ENCODE results near the gene FBXL17. TPM values are rescaled to one million over a fixed set of nuclear protein-coding genes. Genes with fewer than 3 reads are reported as not detected.

Gene FBXL17
- total and polyA plus RNA-seq, 4 donors = 30.0 to 58.0 (median 40.3) TPM

DNA sequence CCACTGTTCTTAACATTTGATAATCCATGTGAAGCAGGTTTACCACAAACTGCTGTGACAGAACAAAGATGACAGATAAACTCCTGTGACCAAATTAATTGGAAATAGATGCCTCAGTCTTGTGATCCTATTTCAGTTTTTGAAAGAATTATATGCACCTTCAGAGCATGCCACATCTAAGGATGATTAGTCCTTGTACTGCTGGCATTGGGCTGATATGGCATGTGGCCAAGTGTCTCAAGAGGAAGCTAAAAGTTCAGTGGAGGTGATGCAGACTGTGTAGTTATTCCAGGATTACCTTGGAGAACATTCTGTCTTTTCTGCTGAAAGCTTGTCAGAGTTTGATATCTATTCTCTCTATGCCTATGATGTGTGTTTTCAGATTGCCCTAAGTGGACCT is 396.8 kb downstream of the FBXL17 start:
- Histone ChIP-seq H3K27me3 (ENCODE audit: control insufficient read depth, insufficient read depth, low read length) (no peaks in the 10 kb centered on the region), H3K36me3 (ENCODE audit: control insufficient read depth, insufficient read depth, low read length) (no peaks in the 10 kb centered on the region), H3K27ac (ENCODE audit: low read depth, low read length) (no peak overlapping the region), H3K4me3 (ENCODE audit: low read depth, low read length) (no peak overlapping the region), H3K4me1 (ENCODE audit: control insufficient read depth, insufficient read depth, low read length) (no peaks in the 10 kb centered on the region), H3K9me3 (ENCODE audit: control insufficient read depth, insufficient read depth, low read length) (no peaks in the 10 kb centered on the region)
- peak in 1 of 6 donors; percentile 43 for DNase-seq (ENCODE audit: low read depth in 4 of 6, low spot score in 6 of 6)

DNA sequence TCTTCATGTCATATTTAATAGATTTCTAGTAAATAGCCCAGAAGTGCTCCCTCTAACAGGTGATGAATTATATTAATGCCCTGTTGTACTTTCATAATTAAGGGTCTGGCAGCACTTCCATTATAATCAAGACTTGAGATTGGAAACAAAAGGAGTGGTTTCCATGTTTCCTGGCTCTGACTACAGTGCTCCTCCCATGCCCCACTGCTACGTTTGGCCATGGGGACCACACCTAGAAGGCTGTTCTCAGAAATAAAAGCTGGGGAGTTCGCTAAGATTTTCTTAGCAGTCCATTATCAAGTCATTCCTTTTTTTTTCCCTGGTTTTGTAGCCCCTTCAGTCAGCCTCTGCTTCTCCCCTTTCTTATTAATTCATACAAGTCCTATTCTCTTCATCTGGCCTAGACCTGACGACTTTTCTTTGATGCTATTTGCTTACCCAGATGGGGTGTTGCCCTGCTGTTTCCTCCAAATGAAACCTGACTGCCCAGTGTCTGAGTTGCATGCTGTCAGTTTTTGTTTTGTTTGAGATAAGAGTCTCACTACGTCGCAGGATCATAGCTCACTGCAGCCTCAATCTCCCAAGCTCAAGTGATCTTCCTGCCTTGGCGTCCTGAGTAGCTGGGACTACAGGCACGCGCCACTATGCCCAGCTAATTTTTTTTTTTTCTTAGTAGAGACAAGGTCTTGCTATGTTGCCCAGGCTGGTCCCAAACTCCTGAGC is 399.0 kb downstream of the FBXL17 start:
- Histone ChIP-seq H3K36me3 (ENCODE audit: control insufficient read depth, insufficient read depth, low read length) (no peaks in the 10 kb centered on the region), H3K4me3 (ENCODE audit: low read depth, low read length) (no peak overlapping the region), H3K9me3 (ENCODE audit: control insufficient read depth, insufficient read depth, low read length) (no peaks in the 10 kb centered on the region), H3K27me3 (ENCODE audit: control insufficient read depth, insufficient read depth, low read length) (no peaks in the 10 kb centered on the region), H3K27ac (ENCODE audit: low read depth, low read length) (no peak overlapping the region), H3K4me1 (ENCODE audit: control insufficient read depth, insufficient read depth, low read length) (no peaks in the 10 kb centered on the region)
- WGBS (ENCODE audit: insufficient coverage) = 95% methylated on average over 6 of the region's 8 CpGs
- DNase-seq (ENCODE audit: low read depth in 4 of 6, low spot score in 6 of 6) = no peak

DNA sequence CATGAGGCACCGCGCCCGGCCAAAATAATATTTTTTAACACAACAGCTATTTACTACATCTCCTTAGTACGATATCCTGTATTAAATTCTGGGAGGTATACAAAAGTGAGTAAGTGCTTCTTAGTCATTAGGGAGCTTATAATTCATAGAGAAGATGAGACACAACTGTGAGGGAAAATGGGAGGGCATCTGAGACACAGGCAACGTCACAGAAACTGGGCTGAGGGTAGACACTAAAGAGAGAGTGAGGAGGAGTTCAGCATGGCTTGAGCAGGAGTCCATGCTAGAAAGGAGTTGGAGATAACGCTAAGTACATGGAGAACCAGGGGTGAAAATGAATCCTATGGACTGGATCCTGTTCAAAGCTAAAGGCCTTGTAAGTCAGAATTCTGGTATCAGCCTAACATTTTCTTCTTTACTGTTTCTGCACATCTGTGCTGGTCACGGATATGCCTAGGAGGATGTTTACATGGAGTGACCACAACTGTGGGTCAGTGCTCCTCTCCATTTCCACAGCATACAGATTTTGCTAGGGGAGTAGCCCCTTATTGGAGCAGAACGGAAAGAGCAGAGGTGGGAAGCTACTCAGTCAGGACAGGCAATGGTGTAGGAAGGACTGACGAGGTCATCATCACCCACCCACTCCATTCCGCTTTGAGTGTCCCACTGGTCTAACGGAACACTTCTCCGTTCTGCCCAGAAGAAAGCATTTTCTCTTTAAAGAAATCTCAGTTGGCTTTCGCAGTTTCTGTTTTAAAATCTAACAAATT is 400.8 kb downstream of the FBXL17 start:
- no peak for DNase-seq (ENCODE audit: low read depth in 4 of 6, low spot score in 6 of 6)

DNA sequence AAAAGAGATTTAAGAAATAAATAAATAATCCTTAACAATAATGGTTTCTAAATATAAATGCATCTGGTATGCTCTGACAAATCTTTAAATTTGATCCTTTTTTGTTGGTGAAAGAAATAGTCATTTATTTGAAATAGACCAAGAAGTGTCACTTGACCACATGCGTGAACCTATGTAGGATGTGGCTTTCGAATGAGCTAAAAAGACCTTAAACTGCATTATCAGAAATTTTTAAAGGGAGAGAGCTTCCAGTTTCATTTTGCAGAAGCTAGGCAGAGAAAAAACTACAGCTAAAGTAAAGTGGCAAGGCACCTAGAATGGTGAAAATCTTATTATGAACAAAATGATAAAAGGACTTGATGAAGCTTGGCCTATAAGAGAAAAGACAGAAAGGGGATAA is 402.0 kb downstream of the FBXL17 start:
- Histone ChIP-seq H3K27me3 (ENCODE audit: control insufficient read depth, insufficient read depth, low read length) (no peaks in the 10 kb centered on the region), H3K4me3 (ENCODE audit: low read depth, low read length) (no peak overlapping the region), H3K36me3 (ENCODE audit: control insufficient read depth, insufficient read depth, low read length) (no peaks in the 10 kb centered on the region), H3K4me1 (ENCODE audit: control insufficient read depth, insufficient read depth, low read length) (no peaks in the 10 kb centered on the region), H3K9me3 (ENCODE audit: control insufficient read depth, insufficient read depth, low read length) (no peaks in the 10 kb centered on the region), H3K27ac (ENCODE audit: low read depth, low read length) (no peak overlapping the region)
- DNase-seq (ENCODE audit: low read depth in 4 of 6, low spot score in 6 of 6) = no peak
- WGBS (ENCODE audit: insufficient coverage) = no CpG with 5 or more reads among the region's 2 CpGs

More for the DNA sequence above, 400.8 kb downstream of the FBXL17 start:
- Histone ChIP-seq H3K4me3 (ENCODE audit: low read depth, low read length) (no peak overlapping the region), H3K4me1 (ENCODE audit: control insufficient read depth, insufficient read depth, low read length) (no peaks in the 10 kb centered on the region), H3K27ac (ENCODE audit: low read depth, low read length) (no peak overlapping the region), H3K36me3 (ENCODE audit: control insufficient read depth, insufficient read depth, low read length) (no peaks in the 10 kb centered on the region), H3K9me3 (ENCODE audit: control insufficient read depth, insufficient read depth, low read length) (no peaks in the 10 kb centered on the region), H3K27me3 (ENCODE audit: control insufficient read depth, insufficient read depth, low read length) (no peaks in the 10 kb centered on the region)
- over 99% methylated on average over 6 of the region's 13 CpGs for WGBS (ENCODE audit: insufficient coverage)

DNA sequence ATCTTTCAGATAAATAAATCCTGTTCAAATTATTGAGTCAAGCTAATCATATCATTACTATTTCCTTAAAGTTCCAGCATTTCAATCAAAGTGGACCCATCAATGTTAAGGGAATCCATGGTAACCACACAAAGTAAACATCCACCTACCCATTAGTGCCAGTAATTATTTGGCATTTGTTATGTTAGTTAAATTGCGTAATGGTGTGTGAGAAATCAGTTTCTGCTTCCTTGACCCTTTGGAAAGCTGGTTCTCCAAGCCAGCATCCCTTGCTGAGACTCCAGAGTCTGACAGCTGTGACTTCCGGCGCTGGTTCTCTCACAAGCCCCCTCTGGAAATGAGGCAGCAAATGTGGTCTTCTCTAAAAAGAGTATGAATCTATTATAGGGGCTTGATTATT is 402.6 kb downstream of the FBXL17 start:
- H3K27me3 ChIP-seq (ENCODE audit: control insufficient read depth, insufficient read depth, low read length) = no peaks in the 10 kb centered on the region
- H3K36me3 ChIP-seq (ENCODE audit: control insufficient read depth, insufficient read depth, low read length) = no peaks in the 10 kb centered on the region
- H3K4me1 ChIP-seq (ENCODE audit: control insufficient read depth, insufficient read depth, low read length) = no peaks in the 10 kb centered on the region
- H3K9me3 ChIP-seq (ENCODE audit: control insufficient read depth, insufficient read depth, low read length) = no peaks in the 10 kb centered on the region
- DNase-seq (ENCODE audit: low read depth in 4 of 6, low spot score in 6 of 6) = peak in 1 of 6 donors; percentile 15
- no peak overlapping the region for H3K4me3 ChIP-seq (ENCODE audit: low read depth, low read length)
- WGBS (ENCODE audit: insufficient coverage) = 50% methylated on average over 2 of the region's 3 CpGs
- no peak overlapping the region for H3K27ac ChIP-seq (ENCODE audit: low read depth, low read length)

DNA sequence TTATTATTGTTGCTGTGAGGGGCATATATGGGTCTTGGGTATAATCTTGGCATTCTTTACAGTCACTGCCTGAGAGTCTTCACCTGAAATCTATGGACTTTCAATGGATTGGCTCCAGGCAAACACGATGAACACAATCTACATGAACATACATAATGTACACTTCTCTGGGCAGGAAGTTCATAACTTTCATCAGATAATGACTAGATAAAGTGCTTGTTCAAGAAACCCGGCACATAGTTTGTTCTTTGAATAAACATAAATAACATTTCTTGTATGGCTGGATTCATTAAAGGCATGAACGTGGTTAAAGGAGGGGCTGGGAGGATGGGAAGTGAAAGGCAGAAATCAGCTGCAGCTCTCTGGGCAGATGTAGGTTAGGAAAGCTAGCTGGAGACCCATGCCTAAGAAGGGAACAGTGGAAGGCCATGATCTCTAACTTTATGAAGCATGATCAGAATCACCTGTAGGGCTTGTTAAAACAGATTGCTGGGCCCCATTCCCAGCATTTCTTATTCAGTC is 404.3 kb downstream of the FBXL17 start:
- Histone ChIP-seq H3K4me3 (ENCODE audit: low read depth, low read length) (no peak overlapping the region), H3K27me3 (ENCODE audit: control insufficient read depth, insufficient read depth, low read length) (no peaks in the 10 kb centered on the region), H3K27ac (ENCODE audit: low read depth, low read length) (no peak overlapping the region), H3K9me3 (ENCODE audit: control insufficient read depth, insufficient read depth, low read length) (no peaks in the 10 kb centered on the region), H3K4me1 (ENCODE audit: control insufficient read depth, insufficient read depth, low read length) (no peaks in the 10 kb centered on the region), H3K36me3 (ENCODE audit: control insufficient read depth, insufficient read depth, low read length) (no peaks in the 10 kb centered on the region)
- no peak for DNase-seq (ENCODE audit: low read depth in 4 of 6, low spot score in 6 of 6)
- WGBS (ENCODE audit: insufficient coverage) = 71% methylated on average over 1 of the region's 3 CpGs

DNA sequence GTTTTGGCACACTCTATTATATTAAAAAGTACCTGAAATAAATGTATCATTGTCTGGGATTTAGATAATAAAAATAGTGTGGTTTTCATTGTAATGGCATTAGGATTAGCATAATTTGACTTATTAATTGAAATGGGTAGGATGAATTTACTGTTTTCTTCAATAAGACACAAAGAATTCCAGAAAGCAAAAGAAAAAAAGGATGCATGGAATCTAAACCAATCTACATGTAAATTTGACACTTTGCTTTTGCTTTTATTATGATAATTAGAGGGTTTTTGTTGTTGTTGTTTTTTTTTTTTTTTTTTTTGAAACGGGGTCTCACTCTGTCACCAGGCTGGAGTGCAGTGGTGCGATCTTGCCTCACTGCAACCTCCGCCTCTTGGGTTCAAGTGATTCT is 406.3 kb downstream of the FBXL17 start:
- no peak overlapping the region for H3K27ac ChIP-seq (ENCODE audit: low read depth, low read length)
- no peak overlapping the region for H3K4me3 ChIP-seq (ENCODE audit: low read depth, low read length)
- no peak for DNase-seq (ENCODE audit: low read depth in 4 of 6, low spot score in 6 of 6)
- no peaks in the 10 kb centered on the region for H3K9me3 ChIP-seq (ENCODE audit: control insufficient read depth, insufficient read depth, low read length)
- no peaks in the 10 kb centered on the region for H3K36me3 ChIP-seq (ENCODE audit: control insufficient read depth, insufficient read depth, low read length)
- H3K27me3 ChIP-seq (ENCODE audit: control insufficient read depth, insufficient read depth, low read length) = no peaks in the 10 kb centered on the region
- 80% methylated on average over 3 of the region's 3 CpGs for WGBS (ENCODE audit: insufficient coverage)
- no peaks in the 10 kb centered on the region for H3K4me1 ChIP-seq (ENCODE audit: control insufficient read depth, insufficient read depth, low read length)

DNA sequence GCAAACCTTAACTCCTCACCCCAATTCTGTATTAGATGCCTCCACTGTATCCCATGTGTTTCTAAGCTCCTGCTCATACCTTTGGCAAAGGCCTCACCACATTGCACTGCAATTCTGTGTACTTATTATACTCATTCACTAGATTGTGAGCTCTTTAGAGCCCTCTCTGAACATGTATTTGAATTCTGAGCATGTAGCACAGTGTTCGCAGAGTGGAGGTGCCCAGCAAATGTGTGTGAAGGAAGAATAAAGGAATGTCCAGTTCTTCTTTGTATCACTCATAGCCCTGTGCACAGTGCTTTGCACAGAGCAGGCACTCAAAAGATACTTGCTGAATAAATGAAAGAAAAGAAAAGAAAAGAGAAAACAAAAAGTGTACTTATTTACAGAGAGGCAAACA is 410.1 kb downstream of the FBXL17 start:
- DNase-seq (ENCODE audit: low read depth in 4 of 6, low spot score in 6 of 6) = peak in 5 of 6 donors; percentile 7 to 73 (median 11)
- Histone ChIP-seq H3K4me3 (ENCODE audit: low read depth, low read length) (no peak overlapping the region), H3K9me3 (ENCODE audit: control insufficient read depth, insufficient read depth, low read length) (no peaks in the 10 kb centered on the region), H3K27ac (ENCODE audit: low read depth, low read length) (no peak overlapping the region), H3K36me3 (ENCODE audit: control insufficient read depth, insufficient read depth, low read length) (no peaks in the 10 kb centered on the region), H3K4me1 (ENCODE audit: control insufficient read depth, insufficient read depth, low read length) (no peaks in the 10 kb centered on the region), H3K27me3 (ENCODE audit: control insufficient read depth, insufficient read depth, low read length) (no peaks in the 10 kb centered on the region)
- 40% methylated on average over 1 of the region's 1 CpG for WGBS (ENCODE audit: insufficient coverage)

DNA sequence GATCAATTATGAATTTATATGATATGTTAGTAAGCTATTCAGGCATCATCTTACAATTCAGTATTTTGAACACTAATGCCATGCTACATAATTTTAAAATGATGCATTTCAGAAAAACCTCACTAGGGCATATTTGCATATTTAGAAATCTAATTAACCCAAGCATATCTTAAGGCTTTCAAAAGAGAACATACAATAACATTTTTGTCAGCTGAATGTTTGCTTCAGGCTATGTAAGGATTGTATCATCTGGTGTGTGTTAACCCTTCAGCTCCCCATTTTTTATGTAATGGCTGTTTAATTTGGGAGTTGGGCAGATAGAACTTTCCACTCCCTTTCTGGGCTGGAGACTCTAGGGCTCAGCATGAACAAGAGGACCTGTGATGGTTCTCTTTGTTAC is 412.1 kb downstream of the FBXL17 start:
- peak in 1 of 6 donors; percentile 41 for DNase-seq (ENCODE audit: low read depth in 4 of 6, low spot score in 6 of 6)
- Histone ChIP-seq H3K27me3 (ENCODE audit: control insufficient read depth, insufficient read depth, low read length) (no peaks in the 10 kb centered on the region), H3K4me1 (ENCODE audit: control insufficient read depth, insufficient read depth, low read length) (no peaks in the 10 kb centered on the region), H3K27ac (ENCODE audit: low read depth, low read length) (no peak overlapping the region), H3K36me3 (ENCODE audit: control insufficient read depth, insufficient read depth, low read length) (no peaks in the 10 kb centered on the region), H3K9me3 (ENCODE audit: control insufficient read depth, insufficient read depth, low read length) (no peaks in the 10 kb centered on the region), H3K4me3 (ENCODE audit: low read depth, low read length) (no peak overlapping the region)

DNA sequence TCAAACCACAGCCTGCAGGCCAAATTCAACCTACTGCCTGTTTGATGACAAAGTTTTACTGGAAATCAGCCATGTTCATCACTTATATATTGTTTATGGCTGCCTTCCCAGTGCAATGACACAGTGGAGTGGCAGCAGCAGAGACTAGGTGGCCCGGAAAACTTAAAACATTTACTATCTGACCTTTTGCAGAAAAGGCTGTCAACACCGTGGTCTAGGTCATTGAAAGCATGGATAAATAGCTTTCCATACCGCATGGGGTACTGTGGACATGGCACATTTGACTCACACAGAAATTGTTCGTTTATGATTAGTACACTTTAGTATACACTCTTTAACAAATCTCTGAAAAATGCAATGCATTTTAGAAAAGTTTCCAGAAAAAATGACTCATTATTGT is 412.9 kb downstream of the FBXL17 start:
- Histone ChIP-seq H3K4me1 (ENCODE audit: control insufficient read depth, insufficient read depth, low read length) (no peaks in the 10 kb centered on the region), H3K27me3 (ENCODE audit: control insufficient read depth, insufficient read depth, low read length) (no peaks in the 10 kb centered on the region), H3K36me3 (ENCODE audit: control insufficient read depth, insufficient read depth, low read length) (no peaks in the 10 kb centered on the region), H3K9me3 (ENCODE audit: control insufficient read depth, insufficient read depth, low read length) (no peaks in the 10 kb centered on the region), H3K4me3 (ENCODE audit: low read depth, low read length) (no peak overlapping the region), H3K27ac (ENCODE audit: low read depth, low read length) (no peak overlapping the region)
- 80% methylated on average over 1 of the region's 4 CpGs for WGBS (ENCODE audit: insufficient coverage)
- no peak for DNase-seq (ENCODE audit: low read depth in 4 of 6, low spot score in 6 of 6)
